CMK (cell line): ENCODE data around the gene TRDN.
"Not testable (repeated sequence)": the region's sequence is repeated elsewhere in the genome, so short reads cannot be mapped to it uniquely, and the experiment has no call there.

Experiments used
- DNase-seq: peaks from one replicate; pipeline ENCODE4 v3.0.0-alpha.2; 2010; ENCODE audit warnings: low read depth

TRDN gene

DNA sequence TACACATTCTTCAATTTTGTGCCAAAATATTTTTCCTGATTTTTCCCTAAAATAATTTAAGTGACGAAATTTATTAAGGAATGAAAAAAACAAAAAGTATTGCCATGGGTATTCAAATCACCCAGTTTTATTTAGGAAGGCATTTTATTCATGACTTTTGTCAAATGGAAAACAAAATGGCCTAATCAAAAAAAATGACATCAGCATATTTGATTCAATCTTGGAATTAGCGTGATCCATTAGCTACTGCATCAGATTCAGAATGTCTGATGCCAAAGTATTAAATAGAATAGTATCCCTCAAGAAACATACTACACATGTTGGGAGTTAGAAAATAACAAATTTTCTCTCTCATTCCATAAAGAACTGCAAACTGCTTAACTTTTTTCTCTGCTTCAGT is 129.2 kb downstream of the TRDN start:
- no peak for DNase-seq

DNA sequence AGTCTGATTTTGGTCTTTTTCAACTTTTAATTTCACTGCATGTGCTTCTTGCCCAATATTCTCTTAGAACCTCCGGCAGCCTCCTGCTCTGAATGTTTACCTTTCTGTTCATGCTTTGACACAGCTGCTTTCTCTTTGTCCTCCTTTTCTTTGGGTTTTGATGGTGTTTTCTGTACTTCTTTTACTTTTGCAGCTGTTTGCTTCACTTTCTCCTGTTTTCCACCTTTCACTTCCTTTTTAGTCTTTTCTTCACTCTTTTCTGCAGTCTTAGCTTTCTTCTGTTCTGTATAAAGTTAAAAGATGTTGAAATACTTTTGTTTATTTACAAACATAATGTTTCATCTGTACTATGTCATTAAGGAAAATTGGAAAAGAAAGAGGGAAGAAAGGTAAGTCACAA is 133.1 kb downstream of the TRDN start:
- no peak for DNase-seq

DNA sequence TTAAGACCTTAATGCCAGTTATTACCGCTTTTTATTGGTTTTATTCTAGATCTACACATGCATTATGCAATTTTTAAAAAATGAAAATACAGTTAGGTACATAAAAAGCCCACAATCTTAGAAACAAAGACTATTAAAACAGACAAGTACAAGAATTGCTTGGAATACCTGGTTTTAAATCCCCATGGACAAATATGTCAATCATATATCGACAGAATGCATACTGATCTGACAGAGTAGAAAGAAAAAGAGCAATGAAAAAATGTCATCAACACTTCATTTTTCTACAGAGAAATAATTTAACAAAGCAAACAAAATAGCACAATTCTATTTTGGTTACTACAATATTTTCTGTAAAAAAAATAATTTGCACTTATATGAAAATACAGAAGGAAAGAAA is 139.7 kb downstream of the TRDN start:
- DNase-seq = no peak

DNA sequence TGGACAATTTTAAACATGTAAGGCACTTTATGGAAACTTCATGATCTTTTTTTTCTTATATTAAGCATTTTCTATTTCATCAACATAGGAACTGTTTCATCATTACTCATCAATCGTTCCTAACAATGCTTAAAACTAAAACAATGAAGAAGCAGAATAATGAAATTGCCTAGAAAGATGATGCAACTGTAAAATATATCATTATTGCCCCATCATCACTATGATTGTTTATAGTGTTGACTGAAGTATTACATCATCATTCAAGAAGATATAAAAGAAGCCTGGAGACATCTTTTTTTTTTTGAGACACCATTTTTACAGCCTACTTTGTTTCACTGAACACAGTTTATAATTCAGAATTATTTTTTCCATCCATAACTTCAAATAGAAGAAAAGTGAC is 147.2 kb downstream of the TRDN start:
- no peak for DNase-seq

DNA sequence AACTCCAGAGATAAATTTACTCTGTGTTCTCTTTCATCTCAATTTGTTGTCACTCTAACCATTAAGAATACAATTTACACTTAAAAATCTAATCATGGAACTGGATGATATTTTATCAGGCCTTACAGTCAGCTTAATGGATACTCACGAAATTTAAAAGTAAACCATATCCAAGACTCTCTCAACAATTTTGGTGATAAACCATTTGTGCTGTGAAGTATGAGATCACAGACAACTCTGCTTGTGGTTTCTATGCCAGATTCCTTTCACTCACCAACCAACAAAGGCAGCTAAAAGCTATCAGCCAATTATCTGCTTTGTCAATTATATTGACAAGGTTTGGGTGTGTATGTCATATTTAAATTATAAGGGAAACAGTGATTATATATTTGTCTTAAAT is 155.8 kb downstream of the TRDN start:
- DNase-seq = no peak

DNA sequence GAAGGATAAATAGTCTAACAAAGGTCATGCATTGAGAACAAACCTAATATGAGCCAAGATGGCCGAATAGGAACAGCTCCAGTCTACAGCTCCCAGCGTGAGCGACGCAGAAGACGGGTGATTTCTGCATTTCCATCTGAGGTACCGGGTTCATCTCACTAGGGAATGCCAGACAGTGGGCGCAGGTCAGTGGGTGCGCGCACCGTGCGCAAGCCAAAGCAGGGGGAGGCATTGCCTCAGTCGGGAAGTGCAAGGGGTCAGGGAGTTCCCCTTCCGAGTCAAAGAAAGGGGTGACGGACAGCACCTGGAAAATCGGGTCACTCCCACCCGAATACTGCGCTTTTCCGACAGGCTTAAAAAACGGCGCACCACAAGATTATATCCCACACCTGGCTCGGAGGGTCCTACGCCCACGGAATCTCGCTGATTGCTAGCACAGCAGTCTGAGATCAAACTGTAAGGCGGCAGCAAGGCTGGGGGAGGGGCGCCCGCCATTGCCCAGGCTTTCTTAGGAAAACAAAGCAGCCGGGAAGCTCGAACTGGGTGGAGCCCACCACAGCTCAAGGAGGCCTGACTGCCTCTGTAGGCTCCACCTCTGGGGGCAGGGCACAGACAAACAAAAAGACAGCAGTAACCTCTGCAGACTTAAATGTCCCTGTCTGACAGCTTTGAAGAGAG is 164.6 kb downstream of the TRDN start:
- DNase-seq = not testable (repeated sequence)

DNA sequence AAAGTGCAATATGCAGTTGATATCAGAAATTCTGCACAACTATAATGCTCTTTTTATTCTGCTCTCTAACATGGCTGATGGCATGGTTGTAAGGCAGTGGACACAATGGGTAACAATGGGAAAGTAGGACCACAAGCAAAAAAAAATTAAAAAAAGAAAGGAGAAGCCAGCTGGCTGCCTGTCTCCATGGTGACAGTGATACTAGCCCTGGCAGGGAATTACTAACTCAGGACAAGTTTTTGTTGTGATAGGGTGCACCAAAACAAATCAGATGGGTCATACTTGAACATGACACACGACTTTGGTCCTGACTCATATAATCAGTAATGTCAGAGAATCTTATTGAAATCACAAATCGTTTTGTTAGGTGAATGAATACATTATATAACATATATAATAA is 169.4 kb downstream of the TRDN start:
- no peak for DNase-seq

DNA sequence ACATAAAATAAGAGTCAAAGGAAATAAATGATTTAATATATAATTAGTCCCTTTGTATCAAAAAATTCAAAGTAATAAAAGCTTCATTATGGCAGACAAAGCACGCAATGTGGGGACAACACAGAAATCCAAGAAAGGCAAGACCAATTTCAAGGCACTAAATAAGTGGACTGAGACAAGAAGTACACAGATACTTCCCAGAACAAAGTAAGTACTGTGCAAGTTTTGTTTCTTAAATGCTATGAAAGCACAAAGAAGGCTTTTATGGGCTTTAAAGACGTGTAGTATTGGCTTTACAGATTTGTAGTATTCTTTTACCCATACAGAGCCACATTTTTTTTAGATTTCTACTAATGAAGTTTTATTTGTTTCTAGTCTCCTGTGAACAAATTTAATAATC is 174.6 kb downstream of the TRDN start:
- no peak for DNase-seq

DNA sequence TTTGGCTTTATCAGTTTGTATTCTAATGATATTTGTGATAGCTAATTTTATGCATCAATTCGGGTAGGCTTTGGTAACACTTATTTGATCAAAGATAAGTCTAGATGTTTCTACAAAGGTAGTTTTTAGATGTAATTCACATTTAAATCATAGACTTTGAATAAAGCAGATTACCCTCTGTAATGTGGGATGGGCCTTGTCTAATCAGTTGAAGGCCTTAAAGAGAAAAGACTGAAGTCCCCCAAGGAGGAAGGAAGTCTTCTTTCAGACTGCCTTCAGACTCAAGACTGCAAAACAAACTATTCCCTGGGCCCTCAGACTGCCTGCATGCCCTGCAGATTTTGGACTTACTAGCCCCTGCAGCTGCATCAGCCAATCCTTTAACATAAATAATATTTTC is 178.5 kb downstream of the TRDN start:
- DNase-seq = no peak

DNA sequence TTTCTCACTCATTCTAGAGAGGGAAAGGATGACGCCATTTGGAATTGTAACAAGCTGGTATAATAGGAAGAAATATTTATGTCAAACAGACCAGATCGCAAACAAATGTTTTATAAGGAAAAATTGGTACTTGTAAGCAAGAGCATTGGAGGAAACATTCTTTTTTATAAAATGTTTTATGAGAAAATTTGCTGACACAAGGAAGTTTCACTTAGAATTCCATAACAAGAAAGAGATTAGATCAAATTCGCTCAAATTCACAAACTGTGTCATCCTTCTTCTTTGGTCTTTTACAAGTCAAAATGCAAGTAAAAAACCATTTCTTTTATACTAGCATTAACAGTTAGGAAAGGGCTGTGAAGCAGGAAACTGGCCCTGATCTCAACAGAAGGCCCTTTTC is 179.9 kb downstream of the TRDN start:
- no peak for DNase-seq

DNA sequence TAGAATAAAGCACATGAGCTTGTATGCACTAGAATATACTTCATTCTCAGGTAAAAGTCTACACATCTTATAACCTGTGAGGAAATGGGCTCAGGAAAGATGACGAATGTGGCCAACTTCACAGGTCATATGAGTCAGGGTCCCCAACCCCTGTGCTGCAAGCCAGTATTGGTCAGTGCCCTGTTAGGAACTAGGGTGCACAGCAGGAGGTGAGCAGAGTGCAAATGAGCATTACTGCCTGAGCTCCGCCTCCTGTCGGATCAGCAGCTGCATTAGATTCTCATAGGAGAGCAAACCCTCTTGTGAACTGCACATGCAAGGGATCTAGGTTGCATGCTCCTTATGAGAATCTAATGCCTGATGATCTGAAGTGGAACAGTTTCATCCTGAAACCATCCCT is 182.3 kb downstream of the TRDN start:
- DNase-seq = no peak

DNA sequence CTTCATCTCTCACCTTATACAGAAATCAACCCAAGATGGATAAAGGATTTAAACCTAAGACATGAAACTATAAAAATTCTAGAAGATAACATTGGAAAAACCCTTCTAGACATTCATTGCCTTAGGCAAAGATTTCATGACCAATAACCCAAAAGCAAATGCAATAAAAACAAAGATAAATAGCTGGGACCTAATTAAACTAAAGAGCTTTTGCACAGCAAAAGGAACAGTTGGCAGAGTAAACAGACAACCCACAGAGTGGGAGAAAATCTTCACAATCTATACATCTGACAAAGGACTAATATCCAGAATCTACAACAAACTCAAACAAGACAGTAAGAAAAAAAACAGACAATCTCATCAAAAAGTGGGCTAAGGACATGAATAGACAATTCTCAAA is 183.7 kb downstream of the TRDN start:
- DNase-seq = not testable (repeated sequence)

DNA sequence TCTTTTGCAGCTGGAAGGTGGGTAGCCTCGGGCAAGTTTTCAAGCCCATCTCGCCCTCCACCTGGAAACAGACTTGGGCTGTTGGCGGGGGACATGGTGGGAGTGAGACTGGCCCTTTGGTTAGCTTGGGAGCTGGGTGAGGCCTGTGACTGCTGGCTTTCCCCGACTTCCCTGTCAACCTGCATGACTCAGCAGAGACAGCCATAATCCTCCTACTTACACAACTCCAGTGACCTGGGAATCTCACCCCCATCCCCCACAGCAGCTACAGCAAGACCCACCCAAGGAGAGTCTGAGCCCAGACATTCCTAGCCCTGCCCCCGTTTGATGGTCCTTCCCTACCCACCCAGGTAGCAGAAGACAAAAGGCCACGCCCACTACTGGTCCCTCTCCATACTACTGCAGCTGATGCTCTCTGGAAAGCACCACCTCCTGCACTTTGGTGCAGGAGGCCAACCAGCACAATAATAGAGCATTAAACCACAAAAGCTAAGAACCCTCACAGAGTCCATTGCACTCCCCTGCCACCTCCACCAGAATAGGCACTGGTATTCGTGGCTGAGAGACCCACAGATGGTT is 188.4 kb downstream of the TRDN start:
- DNase-seq = no peak

DNA sequence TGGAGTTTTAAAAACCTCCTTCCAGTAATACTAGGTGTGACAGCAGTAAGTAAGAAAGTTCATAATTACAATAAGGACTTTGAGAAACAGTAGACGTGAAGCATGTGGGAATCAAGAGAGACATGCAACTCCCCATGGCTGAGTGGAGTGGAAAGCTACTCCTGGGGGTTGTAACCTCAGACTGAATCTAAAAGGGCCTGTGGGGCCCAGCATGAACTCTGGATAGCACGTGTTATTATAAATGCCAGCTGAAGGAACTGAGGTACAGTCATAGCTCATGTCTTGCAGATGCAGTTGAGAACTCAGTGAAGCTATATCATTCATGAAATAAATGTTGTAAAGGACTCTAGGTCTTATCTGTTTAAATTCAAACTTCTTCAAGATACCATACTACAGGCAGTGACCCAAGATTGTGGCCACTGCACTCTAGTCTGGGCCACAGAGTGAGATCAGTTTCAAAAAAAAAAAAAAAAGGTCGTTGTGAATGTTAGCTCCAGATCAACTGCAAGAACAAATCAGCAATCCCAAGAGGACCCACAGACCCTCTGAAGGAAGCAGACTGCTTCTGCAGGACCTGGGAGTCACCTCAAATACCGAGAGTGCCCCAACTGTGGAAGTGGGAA is 189.3 kb downstream of the TRDN start:
- DNase-seq = no peak

DNA sequence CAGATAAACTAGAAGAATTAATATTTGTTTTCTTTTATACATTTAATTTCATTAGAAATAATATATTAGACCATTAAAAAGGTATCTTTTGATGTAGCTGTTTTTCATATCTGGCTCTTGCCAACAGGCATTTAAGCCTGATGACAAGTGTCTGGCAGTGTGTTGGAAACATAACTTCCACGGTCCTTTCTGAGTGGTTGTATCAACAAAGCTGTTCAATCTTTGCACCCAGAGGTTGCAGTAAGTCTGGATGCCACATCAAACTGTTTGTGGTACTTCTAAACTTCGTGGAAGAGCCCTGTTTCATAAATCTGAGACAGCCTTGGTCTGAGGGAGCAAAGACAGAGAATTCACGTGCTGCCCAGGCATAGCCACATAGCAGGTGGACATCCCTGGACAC is 197.4 kb downstream of the TRDN start:
- DNase-seq = no peak

DNA sequence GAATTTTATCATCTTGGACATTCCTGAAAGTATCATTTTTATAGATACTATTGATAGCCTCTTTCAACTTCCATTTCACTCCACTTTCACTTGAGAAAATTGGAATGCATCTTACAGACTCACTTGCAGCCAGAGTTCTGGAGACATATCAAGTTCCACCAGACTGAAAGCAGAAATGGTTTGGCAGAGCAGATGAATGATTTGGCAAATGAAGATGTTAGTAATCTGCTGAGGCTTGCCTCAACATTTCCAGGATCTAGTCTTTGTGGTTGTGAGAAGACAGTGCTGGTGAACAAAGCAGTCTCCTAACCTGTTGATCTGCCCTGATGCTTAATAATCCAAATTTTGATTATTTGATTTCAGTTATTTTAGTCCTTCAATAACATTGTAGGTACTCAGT is 202.6 kb downstream of the TRDN start:
- DNase-seq = no peak

DNA sequence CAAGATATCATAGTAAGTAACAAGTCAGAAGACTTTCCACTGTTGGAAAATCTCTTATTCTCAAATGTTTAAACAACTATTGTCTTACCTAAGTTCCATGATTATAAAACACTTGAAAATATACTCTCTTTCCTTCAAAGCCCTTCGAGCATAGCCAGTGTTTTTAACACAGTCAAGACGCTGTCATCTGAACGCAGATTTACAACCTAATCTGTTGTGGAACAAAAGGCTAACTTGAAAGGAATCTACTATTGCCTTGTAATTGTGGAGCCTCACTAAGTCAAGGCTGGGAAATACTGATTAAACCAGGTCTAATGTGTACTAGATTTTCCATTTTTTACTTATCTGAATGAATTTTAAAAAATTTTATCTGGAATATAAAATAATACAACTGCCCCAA is 205.8 kb downstream of the TRDN start:
- no peak for DNase-seq

DNA sequence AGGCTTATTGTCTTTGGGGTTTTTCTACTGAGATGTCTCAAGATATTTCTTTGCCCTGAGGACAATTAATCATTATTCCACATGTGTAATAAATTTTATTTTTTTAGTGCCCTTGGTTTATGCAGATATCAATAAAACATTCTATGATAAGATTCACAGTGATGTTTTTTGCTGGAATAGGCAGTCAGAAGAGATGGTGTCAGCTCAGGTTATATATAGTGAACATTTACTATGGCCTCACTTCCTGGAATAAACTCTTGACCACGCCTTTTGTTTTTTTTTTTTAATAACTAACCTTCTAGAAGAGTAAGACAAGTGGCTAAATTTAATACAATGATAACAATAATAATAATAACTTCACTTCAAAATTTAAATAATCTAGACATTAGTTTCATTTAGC is 209.7 kb downstream of the TRDN start:
- DNase-seq = no peak

DNA sequence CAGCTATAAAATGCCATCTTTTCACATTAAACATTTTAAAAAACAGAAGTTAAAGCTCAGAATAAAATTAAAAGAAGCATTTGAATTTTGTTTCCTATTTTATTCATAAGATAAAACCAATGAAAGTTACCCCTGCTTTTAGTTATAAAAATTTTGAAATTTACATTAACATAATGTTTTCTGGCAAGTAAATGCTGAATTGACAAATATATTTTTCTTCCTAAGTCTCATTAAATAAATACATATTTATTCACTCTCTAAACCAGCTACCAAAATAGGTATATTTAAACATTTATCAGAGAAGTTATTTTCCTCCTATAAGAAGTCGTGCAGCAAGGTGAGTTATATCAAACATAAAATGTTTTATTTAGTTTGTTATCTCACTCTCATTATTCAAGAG is 213.6 kb downstream of the TRDN start:
- DNase-seq = no peak

DNA sequence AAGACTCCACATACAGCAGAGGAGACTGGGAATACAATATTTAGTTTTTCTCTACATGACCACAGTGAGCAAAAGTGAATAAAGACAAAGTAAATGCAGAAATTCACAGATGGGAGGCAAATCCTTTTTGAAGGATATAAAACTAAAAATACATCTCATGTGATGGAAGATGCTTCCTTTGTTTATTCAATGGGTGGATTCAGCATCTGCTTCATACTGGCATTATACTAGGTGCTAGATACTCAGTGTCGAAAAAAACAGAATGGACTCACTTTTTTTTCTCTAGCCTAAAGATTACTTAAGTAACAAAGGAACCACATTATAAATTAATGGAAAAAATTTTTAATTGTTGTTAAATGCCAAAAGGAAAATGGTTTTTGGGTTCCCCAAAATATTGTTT is 216.2 kb downstream of the TRDN start:
- no peak for DNase-seq

DNA sequence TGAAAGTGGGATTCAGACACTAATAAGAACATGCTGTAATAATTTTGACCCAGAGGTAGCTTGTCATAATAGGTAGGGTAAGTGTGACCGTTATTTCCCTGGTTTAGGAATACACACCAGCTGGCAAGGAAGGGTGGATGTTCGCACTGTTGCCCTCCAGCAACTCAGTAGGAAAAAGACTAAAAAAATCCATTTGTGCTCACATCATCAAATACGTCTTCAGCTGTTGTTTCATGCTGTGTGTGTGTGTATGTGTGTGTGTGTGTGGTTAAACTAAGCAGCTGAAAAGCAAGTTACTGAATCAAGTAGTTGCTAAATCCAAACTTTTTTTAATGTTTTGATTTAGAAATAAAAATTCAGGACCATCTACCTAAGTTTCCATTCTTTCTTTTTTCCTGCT is 218.7 kb downstream of the TRDN start:
- DNase-seq = no peak

DNA sequence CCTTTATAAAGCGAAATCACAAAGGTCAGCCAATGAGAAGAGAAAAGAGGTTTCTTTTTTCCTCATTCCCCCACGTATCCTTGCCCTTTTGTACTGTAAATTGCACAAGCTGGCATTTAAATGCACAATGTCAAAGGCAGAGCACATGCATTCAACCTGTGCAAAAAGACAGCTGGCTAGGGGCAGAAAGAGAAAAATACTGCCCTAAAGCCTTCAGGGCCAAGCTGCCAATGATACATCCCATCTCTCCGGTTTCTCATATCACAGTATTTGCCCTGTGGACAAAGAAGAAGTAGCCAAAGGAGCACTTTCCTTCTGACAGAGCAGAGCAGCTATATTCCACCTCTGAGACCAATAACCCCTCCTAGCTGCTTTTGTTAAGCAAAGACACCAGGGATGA is 219.2 kb downstream of the TRDN start:
- no peak for DNase-seq

DNA sequence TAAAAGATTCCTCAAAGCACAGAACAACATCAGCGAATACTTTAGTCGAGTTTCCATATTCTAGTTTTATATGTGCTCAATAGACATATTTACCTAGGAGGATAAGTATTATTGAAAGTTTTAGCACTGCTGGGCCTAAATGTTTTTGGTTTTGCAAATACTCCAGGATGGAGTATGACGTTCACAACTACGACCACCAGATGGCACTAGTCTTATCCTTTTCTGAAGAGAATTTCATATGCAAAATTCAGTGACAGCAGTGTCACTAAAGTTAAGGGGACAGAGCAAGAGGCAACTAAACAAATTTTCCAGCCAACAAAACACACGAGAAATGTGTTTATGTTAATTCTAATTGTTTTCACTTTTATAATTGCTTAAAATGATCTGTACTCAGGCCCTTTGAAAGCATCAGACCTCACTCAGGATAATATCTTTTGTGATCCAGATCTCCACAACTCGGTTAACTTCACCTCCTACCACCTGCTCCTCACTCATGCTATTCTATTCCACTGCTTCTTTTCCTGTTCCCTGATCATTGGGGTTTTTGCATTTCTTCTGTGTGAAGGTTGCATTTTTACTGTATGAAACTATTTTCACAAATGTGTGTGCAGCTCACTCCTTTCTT is 220.8 kb downstream of the TRDN start:
- DNase-seq = peak; percentile 14

DNA sequence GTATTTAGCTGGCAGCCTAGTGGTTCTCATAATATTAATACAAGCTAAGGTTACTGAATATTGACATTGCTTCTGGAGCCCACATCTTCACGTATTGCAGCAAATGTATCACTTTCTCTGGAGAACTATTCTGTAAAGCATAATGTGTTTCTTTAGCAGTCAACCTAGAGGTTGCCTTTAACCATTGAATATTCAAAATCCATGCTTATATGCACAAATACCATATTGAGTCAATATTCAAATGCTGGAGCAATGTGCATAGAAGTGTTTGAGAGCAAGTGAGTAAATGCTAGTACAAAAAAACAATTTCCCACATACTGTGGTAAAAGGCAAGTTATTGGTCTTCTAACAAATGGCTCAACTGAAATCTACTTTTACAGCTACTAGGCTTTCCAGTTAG is 231.8 kb downstream of the TRDN start:
- DNase-seq = no peak
